Ishikawa (cell line): ENCODE data around the gene NABP2.

Experiments used
- CEBPB ChIP-seq: IDR thresholded peaks from 2 replicates; pipeline ENCODE4 v1.6.1; 2012
- EGR1 ChIP-seq: IDR thresholded peaks from 2 replicates; pipeline ENCODE4 v1.6.1; 2012
- EP300 ChIP-seq: IDR thresholded peaks from 2 replicates; pipeline ENCODE4 v1.6.1; 2012; ENCODE audit warnings: borderline replicate concordance
- RAD21 ChIP-seq: IDR thresholded peaks from 2 replicates; pipeline ENCODE4 v1.6.1; 2012; ENCODE audit warnings: low read depth
- TAF1 ChIP-seq: IDR thresholded peaks from 2 replicates; pipeline ENCODE4 v1.6.1; 2012; ENCODE audit warnings: low read depth, mild to moderate bottlenecking
- TEAD4 ChIP-seq: IDR thresholded peaks from 2 replicates; pipeline ENCODE4 v1.6.1; 2012
- YY1 ChIP-seq: IDR thresholded peaks from 2 replicates; pipeline ENCODE4 v1.6.1; 2012; ENCODE audit warnings: low read depth
- TF ChIP-seq, protein P1 (sequence below): IDR thresholded peaks from 2 replicates; pipeline ENCODE4 v1.6.1; 2012

DNA sequence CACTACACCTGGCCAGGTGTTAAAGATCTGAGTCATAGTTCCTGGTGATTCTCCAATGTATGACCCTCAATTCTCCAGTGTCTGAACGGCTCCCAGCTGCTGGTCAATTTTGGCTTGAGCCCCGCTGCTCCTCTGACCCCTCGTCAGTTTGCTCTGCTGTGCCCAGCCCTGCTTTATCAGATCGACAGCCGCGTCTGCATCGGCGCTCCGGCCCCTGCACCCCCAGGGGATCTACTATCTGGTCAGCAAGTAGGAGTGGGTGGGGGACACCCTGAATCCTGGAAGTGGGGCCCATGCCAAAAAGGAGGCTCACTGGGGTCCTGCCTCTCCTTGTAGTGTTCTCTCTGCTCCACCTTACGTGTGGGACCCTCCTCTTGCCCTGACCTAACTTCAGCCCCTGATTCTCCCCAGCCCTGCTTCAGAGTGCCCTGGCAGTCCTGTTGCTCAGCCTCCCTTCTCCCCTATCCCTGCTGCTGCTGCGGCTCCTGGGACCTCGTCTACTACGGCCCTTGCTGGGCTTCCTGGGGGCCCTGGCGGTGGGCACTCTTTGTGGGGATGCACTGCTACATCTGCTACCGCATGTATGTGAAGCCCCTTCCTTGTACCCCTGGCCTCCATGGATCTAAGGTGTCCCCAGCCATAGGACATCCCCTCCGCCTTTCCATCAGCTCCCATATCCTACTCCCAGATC, 10.7 kb downstream of the NABP2 start:
- TF ChIP-seq TAF1 (no peak), TEAD4 (no peak), YY1 (no peak), EP300 (no peak), RAD21 (no peak), EGR1 (no peak), CEBPB (no peak)
- TF ChIP-seq, protein P1, sequence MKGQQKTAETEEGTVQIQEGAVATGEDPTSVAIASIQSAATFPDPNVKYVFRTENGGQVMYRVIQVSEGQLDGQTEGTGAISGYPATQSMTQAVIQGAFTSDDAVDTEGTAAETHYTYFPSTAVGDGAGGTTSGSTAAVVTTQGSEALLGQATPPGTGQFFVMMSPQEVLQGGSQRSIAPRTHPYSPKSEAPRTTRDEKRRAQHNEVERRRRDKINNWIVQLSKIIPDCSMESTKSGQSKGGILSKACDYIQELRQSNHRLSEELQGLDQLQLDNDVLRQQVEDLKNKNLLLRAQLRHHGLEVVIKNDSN, result no peak
